HUES64 (cell line): ENCODE measurements around the gene DUSP22.

ENCODE experiments used
- H3K27ac ChIP-seq: 2 replicates; pipeline ENCODE4 v1.7.0; 2013; ENCODE audit warnings: low read depth, low read length, inconsistent platforms
- H3K27me3 ChIP-seq: 2 replicates; pipeline ENCODE4 v1.6.1; 2013; ENCODE audit warnings: mild to moderate bottlenecking, low read length; ENCODE audit not compliant: insufficient read depth
- H3K36me3 ChIP-seq: 2 replicates; pipeline ENCODE4 v1.6.1; 2013; ENCODE audit warnings: mild to moderate bottlenecking, low read length; ENCODE audit not compliant: insufficient read depth
- H3K4me1 ChIP-seq: 2 replicates; pipeline ENCODE4 v1.6.1; 2013; ENCODE audit warnings: mild to moderate bottlenecking, low read length, moderate library complexity; ENCODE audit not compliant: insufficient read depth
- H3K4me3 ChIP-seq: 2 replicates; pipeline ENCODE4 v1.5.1; 2013; ENCODE audit warnings: mild to moderate bottlenecking, low read length, moderate library complexity
- H3K9ac ChIP-seq: 2 replicates; pipeline ENCODE4 v1.6.1; 2013; ENCODE audit warnings: mild to moderate bottlenecking, low read depth, low read length
- H3K9me3 ChIP-seq: 2 replicates; pipeline ENCODE4 v1.6.1; 2013; ENCODE audit warnings: low read depth, low read length; ENCODE audit not compliant: insufficient read depth
- WGBS: fragments of 150-250, 120-280 bp; methylation state at CpG from one replicate; pipeline ENCODE4 v1.1.7; 2013; ENCODE audit warnings: missing lambda C conversion rate; 5-methylcytosine and 5-hydroxymethylcytosine counted together

Gene DUSP22

GRCh38 chr6:315226-315625, 22.9 kb downstream of the DUSP22 start:
- no peak overlapping the region for H3K27ac ChIP-seq
- WGBS: 87% methylated on average over 6 of the region's 6 CpGs
- H3K27me3 ChIP-seq: no peaks in the 10 kb centered on the region
- H3K9me3 ChIP-seq: peaks cover 9% of the 10 kb centered on the region; the same call in 1 of the 2 replicates
- no peak overlapping the region for H3K4me3 ChIP-seq
- no peak overlapping the region for H3K9ac ChIP-seq
- no peaks in the 10 kb centered on the region for H3K36me3 ChIP-seq
- 0 out of 2 replicates have a peak, but pooled peaks cover 6% of the 10 kb centered on the region for H3K4me1 ChIP-seq

GRCh38 chr6:315921-316752, 23.9 kb downstream of the DUSP22 start:
- H3K36me3 ChIP-seq: no peaks in the 10 kb centered on the region
- no peak overlapping the region for H3K27ac ChIP-seq
- no peak overlapping the region for H3K9ac ChIP-seq
- 0 out of 2 replicates have a peak, but pooled peaks cover 6% of the 10 kb centered on the region for H3K4me1 ChIP-seq
- 90% methylated on average over 10 of the region's 10 CpGs for WGBS
- H3K9me3 ChIP-seq: peaks cover 15% of the 10 kb centered on the region; the same call in 1 of the 2 replicates
- no peak overlapping the region for H3K4me3 ChIP-seq
- H3K27me3 ChIP-seq: no peaks in the 10 kb centered on the region

- H3K4me3 ChIP-seq: no peak overlapping the region
- no peak overlapping the region for H3K27ac ChIP-seq
- H3K9ac ChIP-seq: no peak overlapping the region
- H3K4me1 ChIP-seq: 0 out of 2 replicates have a peak, but pooled peaks cover 6% of the 10 kb centered on the region
- H3K36me3 ChIP-seq: no peaks in the 10 kb centered on the region
- H3K27me3 ChIP-seq: no peaks in the 10 kb centered on the region
- peaks cover 16% of the 10 kb centered on the region; the same call in 1 of the 2 replicates for H3K9me3 ChIP-seq
Measured at GRCh38 chr6:316753-317038, 24.4 kb downstream of the DUSP22 start.

GRCh38 chr6:317060-317447, 24.8 kb downstream of the DUSP22 start:
- Histone ChIP-seq H3K4me3 (no peak overlapping the region), H3K27me3 (no peaks in the 10 kb centered on the region), H3K4me1 (0 out of 2 replicates have a peak, but pooled peaks cover 6% of the 10 kb centered on the region), H3K9me3 (peaks cover 16% of the 10 kb centered on the region; the same call in 1 of the 2 replicates), H3K36me3 (no peaks in the 10 kb centered on the region), H3K9ac (no peak overlapping the region), H3K27ac (no peak overlapping the region)
- 84% methylated on average over 7 of the region's 7 CpGs for WGBS

- H3K9me3 ChIP-seq: peaks cover 16% of the 10 kb centered on the region; the same call in 1 of the 2 replicates
- H3K4me3 ChIP-seq: no peak overlapping the region
- no peak overlapping the region for H3K27ac ChIP-seq
- H3K4me1 ChIP-seq: 0 out of 2 replicates have a peak, but pooled peaks cover 6% of the 10 kb centered on the region
- no peak overlapping the region for H3K9ac ChIP-seq
- no peaks in the 10 kb centered on the region for H3K36me3 ChIP-seq
- WGBS: 88% methylated on average over 18 of the region's 18 CpGs
- H3K27me3 ChIP-seq: no peaks in the 10 kb centered on the region
Measured at GRCh38 chr6:317448-318144, 25.3 kb downstream of the DUSP22 start.

GRCh38 chr6:318243-318890, 26.1 kb downstream of the DUSP22 start:
- 87% methylated on average over 4 of the region's 4 CpGs for WGBS
- H3K27ac ChIP-seq: no peak overlapping the region
- H3K36me3 ChIP-seq: no peaks in the 10 kb centered on the region
- H3K4me3 ChIP-seq: no peak overlapping the region
- H3K9ac ChIP-seq: no peak overlapping the region
- H3K4me1 ChIP-seq: 0 out of 2 replicates have a peak, but pooled peaks cover 6% of the 10 kb centered on the region
- no peaks in the 10 kb centered on the region for H3K27me3 ChIP-seq
- H3K9me3 ChIP-seq: peaks cover 16% of the 10 kb centered on the region; the same call in 1 of the 2 replicates

GRCh38 chr6:319177-320131, 27.2 kb downstream of the DUSP22 start:
- no peak overlapping the region for H3K4me3 ChIP-seq
- H3K9me3 ChIP-seq: peaks cover 11% of the 10 kb centered on the region; the same call in 1 of the 2 replicates
- H3K36me3 ChIP-seq: no peaks in the 10 kb centered on the region
- no peak overlapping the region for H3K9ac ChIP-seq
- 94% methylated on average over 14 of the region's 14 CpGs for WGBS
- H3K4me1 ChIP-seq: no peaks in the 10 kb centered on the region
- no peak overlapping the region for H3K27ac ChIP-seq
- no peaks in the 10 kb centered on the region for H3K27me3 ChIP-seq

- no peak overlapping the region for H3K4me3 ChIP-seq
- H3K4me1 ChIP-seq: no peaks in the 10 kb centered on the region
- H3K9me3 ChIP-seq: peaks cover 11% of the 10 kb centered on the region; the same call in 1 of the 2 replicates
- H3K27ac ChIP-seq: no peak overlapping the region
- H3K9ac ChIP-seq: no peak overlapping the region
- no peaks in the 10 kb centered on the region for H3K36me3 ChIP-seq
- 92% methylated on average over 13 of the region's 13 CpGs for WGBS
- no peaks in the 10 kb centered on the region for H3K27me3 ChIP-seq
Measured at GRCh38 chr6:320351-321157, 28.3 kb downstream of the DUSP22 start.

GRCh38 chr6:321158-321438, 28.8 kb downstream of the DUSP22 start:
- Histone ChIP-seq H3K9me3 (peaks cover 11% of the 10 kb centered on the region; the same call in 1 of the 2 replicates), H3K4me1 (no peaks in the 10 kb centered on the region), H3K27me3 (no peaks in the 10 kb centered on the region), H3K27ac (no peak overlapping the region), H3K36me3 (no peaks in the 10 kb centered on the region), H3K4me3 (no peak overlapping the region), H3K9ac (no peak overlapping the region)
- WGBS: 93% methylated on average over 1 of the region's 1 CpG
